A673 (cell line): ENCODE results near the gene BCL2L12. TPM values are rescaled to one million over a fixed set of nuclear protein-coding genes. Genes with fewer than 3 reads are reported as not detected.

Experiments
- BruUV-seq: library from RNA; stranded (reverse); fragments of 400-500 nt; replicated peaks from 2 replicates; lab custom pipeline; 2021; lab: Mats Ljungman, UMichigan
- CTCF ChIA-PET: fragments of 300-600 bp; sonication (Branson Sonifier 250); formaldehyde crosslinking; loops from one replicate; lab custom pipeline; 2022; ENCODE audit warnings: antibody characterized with exemption; lab: Charles Lee
- POLR2A ChIA-PET: fragments of 300-600 bp; sonication (Branson Sonifier 250); formaldehyde crosslinking; loops from one replicate; lab custom pipeline; 2022; ENCODE audit warnings: antibody characterized with exemption; ENCODE audit not compliant: low non-redundant PET; lab: Charles Lee
- DNase-seq: peaks from one replicate; pipeline ENCODE4 v3.0.0-alpha.2; 2015; ENCODE audit warnings: low spot score
- H3K27ac ChIP-seq: fragments of 200-600 bp; sonication (generic); 2 replicates; pipeline ENCODE4 v1.5.1; 2016; ENCODE audit warnings: mixed run types, low read depth, mild to moderate bottlenecking, mixed read lengths, antibody characterized with exemption, low read length; ENCODE audit not compliant: poor library complexity, severe bottlenecking
- H3K27me3 ChIP-seq: fragments of 200-600 bp; sonication (generic); replicated peaks from 2 replicates; pipeline ENCODE4 v1.6.1; 2017; ENCODE audit warnings: mixed run types, low read depth, mild to moderate bottlenecking, mixed read lengths, antibody characterized with exemption, low read length; ENCODE audit not compliant: insufficient read depth, poor library complexity
- H3K36me3 ChIP-seq: fragments of 200-600 bp; sonication (generic); 2 replicates; pipeline ENCODE4 v1.6.1; 2016; ENCODE audit warnings: mixed run types, mild to moderate bottlenecking, mixed read lengths, antibody characterized with exemption, low read length; ENCODE audit not compliant: insufficient read depth, poor library complexity, severe bottlenecking
- H3K4me1 ChIP-seq: fragments of 200-600 bp; sonication (generic); 2 replicates; pipeline ENCODE4 v1.6.1; 2017; ENCODE audit warnings: mixed run types, mild to moderate bottlenecking, mixed read lengths, antibody characterized with exemption, low read length; ENCODE audit not compliant: insufficient read depth, poor library complexity, severe bottlenecking
- H3K4me3 ChIP-seq: fragments of 200-600 bp; sonication (generic); 2 replicates; pipeline ENCODE4 v1.5.1; 2016; ENCODE audit warnings: low read depth, mixed run types, mild to moderate bottlenecking, mixed read lengths, low read length; ENCODE audit not compliant: poor library complexity, severe bottlenecking
- H3K9me3 ChIP-seq: fragments of 200-600 bp; sonication (generic); 2 replicates; pipeline ENCODE4 v1.6.1; 2016; ENCODE audit warnings: mixed run types, low read depth, mild to moderate bottlenecking, mixed read lengths, antibody characterized with exemption, low read length; ENCODE audit not compliant: poor library complexity, severe bottlenecking
- EZH2 ChIP-seq: fragments of 200-600 bp; sonication (generic); IDR thresholded peaks from 2 replicates; pipeline ENCODE4 v1.6.1; 2017; ENCODE audit warnings: borderline replicate concordance, low read depth, mild to moderate bottlenecking, mixed read lengths, antibody characterized with exemption, low read length; ENCODE audit not compliant: poor library complexity, severe bottlenecking
- intact Hi-C: fragments of 100-400 bp; cut with micrococcal nuclease; formaldehyde crosslinking; loops from one replicate; pipeline ENCODE4 v1.10.0; 2022; ENCODE audit not compliant: unreplicated experiment
- total RNA-seq: library from RNA; stranded (reverse); gene quantifications from 2 replicates; pipeline ENCODE4 v1.2.3, GENCODE V29; 2021
- TF ChIP-seq, protein P1 (sequence below): fragments of 300-800, 200-600 bp; sonication (generic); conservative IDR thresholded peaks from 2 replicates; pipeline ENCODE4 v1.5.1; 2017; ENCODE audit warnings: low read depth, mild to moderate bottlenecking, antibody characterized with exemption, low read length, moderate library complexity, mixed read lengths

BCL2L12 gene
- total RNA-seq, 1 experiment from 2014 or later, result 99.1 TPM

DNA sequence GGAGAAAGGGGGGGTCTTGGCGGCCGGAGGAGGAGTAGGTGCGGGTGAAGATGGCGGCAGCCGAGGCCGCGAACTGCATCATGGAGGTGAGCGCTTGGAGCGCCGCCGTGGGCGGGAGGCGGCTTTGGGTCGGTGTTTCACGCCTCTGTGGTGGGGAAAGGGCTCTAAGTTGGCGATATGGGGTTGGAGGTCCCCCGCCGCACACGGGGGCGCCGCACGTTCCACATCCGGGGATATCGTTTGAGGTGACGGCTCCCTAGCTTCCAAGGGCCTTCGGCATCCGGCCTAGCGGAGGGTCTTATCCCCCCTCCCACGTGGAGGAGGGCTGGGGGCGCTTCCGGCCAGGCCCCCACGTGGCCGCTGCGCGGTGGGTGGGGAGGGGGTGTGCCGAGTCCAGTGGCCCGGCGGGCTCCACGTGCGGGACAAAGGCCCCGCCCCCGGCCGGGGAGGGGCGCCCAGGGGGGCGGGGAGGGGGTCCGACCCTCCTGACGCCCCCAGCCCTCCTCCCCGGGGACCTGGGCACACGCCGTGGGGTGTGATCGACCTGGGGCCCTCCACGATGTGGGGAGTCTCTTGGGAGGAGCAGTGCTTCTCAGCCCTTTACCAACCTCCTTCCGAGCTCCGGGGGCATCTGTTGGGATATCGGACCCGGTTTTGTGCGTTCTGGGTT, 11.6 kb downstream of the BCL2L12 start, which contains the start of gene PRMT1:
Gene PRMT1, plus strand, starts transcription at position 41 of the 670 bp plus-strand sequence. Its CDS starts 10 bp downstream, at position 51.
- TF ChIP-seq, protein P1, sequence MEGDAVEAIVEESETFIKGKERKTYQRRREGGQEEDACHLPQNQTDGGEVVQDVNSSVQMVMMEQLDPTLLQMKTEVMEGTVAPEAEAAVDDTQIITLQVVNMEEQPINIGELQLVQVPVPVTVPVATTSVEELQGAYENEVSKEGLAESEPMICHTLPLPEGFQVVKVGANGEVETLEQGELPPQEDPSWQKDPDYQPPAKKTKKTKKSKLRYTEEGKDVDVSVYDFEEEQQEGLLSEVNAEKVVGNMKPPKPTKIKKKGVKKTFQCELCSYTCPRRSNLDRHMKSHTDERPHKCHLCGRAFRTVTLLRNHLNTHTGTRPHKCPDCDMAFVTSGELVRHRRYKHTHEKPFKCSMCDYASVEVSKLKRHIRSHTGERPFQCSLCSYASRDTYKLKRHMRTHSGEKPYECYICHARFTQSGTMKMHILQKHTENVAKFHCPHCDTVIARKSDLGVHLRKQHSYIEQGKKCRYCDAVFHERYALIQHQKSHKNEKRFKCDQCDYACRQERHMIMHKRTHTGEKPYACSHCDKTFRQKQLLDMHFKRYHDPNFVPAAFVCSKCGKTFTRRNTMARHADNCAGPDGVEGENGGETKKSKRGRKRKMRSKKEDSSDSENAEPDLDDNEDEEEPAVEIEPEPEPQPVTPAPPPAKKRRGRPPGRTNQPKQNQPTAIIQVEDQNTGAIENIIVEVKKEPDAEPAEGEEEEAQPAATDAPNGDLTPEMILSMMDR, result no peak
- TF ChIP-seq EZH2, result no peak
- Histone ChIP-seq H3K27ac (peak within 1 kb of the TSS; percentile 98), H3K4me1 (peaks cover 32% of the 10 kb centered on the region), H3K9me3 (no peaks in the 10 kb centered on the region), H3K27me3 (no peaks in the 10 kb centered on the region), H3K36me3 (peaks cover 15% of the 10 kb centered on the region), H3K4me3 (peak within 1 kb of the TSS; percentile 81)
- peak; percentile 68 for DNase-seq
- CTCF ChIA-PET, result interaction anchor here (0.7 to 1.1 kb wide), 2 partner anchors 13 to 172 kb away, joined by 3 to 4 read pairs; no protein-coding TSS in a partner anchor
- POLR2A ChIA-PET, result interaction anchor here (0.8 to 1.0 kb wide), 2 partner anchors 36 to 193 kb away, joined by 4 to 5 read pairs; partner anchors contain the start of gene SCAF1
- intact Hi-C loops, result loop anchor here (5.0 kb wide), 2 partner anchors 85 to 105 kb away; partner anchors contain the start of gene PRR12
- BruUV-seq, result no TSS peak

DNA sequence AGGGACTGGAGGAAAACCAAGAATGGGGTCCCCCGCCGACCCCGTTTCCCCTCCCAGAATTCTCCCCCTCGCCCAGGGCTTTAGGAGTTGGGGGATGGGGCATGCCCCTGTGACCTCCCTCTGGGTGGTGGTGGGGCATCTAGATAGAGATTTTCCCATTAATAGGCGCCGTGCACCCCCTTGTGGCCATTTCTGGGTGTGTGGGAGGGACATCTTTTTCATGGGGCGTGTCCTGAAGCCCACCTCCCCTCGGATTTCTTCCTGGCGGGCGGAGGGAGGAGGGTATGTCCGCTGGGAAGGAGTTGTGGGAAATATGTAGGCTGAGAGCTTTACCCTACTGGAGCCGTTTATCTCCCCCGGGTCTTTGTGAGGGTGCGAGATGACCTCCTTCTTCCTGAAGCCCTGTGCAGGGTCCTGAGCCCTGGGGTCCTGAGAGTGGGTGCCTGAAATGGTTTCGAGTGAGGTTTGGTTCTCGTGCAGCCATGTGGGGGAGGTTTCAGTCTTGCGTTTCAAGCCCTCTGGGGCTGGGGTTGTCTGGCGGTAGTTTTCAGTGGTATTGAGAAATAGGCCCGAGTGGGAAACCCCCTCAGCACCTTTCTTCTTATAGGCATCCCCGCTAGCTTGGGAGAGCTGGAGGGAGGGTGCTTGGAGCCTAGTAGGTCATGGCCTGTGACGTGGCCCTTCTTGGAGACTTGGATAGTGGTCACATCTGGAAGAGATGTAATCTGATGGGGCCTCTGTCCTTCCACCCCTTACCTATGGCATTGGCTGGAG, 12.4 kb downstream of the BCL2L12 start:
- TF ChIP-seq, protein P1, result peak; percentile 77
- no peak for TF ChIP-seq EZH2
- Histone ChIP-seq H3K4me3 (peak overlapping the region; percentile 81), H3K36me3 (peaks cover 22% of the 10 kb centered on the region), H3K27me3 (no peaks in the 10 kb centered on the region), H3K27ac (peak overlapping the region; percentile 98), H3K9me3 (no peaks in the 10 kb centered on the region), H3K4me1 (peaks cover 29% of the 10 kb centered on the region)
- intact Hi-C loops, result loop anchor here (5.0 kb wide), 2 partner anchors 86 to 106 kb away; partner anchors contain the start of gene PRR12
- BruUV-seq, result TSS peak; percentile 60
- ChIA-PET CTCF (interaction anchor here (0.5 kb wide), 1 partner anchor 288 kb away, joined by 3 read pairs; no protein-coding TSS in a partner anchor), POLR2A (no interaction called here)
- DNase-seq, result peak; percentile 89

DNA sequence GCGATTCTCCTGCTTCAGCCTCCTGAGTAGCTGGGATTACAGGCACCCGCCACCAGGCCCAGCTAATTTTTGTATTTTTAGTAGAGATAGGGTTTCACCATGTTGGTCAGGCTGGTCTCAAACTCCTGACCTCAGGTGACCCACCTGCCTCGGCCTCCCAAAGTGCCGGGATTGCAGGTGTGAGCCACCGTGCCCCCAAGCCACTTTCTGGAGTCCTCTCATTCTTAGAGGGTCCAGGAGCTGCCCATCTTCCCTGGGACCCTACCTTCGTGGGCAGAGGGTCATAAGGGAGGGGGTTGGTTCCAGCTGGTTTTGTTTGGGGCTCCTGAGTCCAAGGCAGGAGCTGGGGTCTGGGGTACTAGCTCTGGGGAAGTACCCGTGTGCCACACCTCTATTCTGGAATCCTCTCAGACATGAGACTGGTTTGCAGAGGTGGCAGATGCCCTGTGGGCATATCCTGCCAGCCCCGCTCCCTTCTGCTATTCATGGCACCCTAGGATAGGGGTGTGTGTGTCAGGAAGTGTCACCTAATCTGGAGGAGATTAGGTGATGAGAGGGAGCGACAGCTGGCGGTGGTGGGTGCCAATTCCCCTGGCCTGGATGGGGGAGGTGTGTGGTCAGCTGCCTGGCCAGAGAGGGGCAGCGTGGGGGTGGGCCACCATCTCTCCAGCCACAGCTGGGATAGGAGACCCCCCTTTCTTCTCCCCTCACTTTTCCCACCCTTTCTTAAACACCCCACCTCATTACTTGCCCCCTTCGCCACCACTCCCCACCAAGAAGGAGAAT, 13.4 kb downstream of the BCL2L12 start:
- intact Hi-C loops, result loop anchor here (5.0 kb wide), 2 partner anchors 87 to 107 kb away; partner anchors contain the start of gene PRR12
- BruUV-seq, result no TSS peak
- POLR2A ChIA-PET, result no interaction called here

More for the DNA sequence above, 13.4 kb downstream of the BCL2L12 start:
- peaks cover 30% of the 10 kb centered on the region for H3K36me3 ChIP-seq
- H3K4me3 ChIP-seq, result peak overlapping the region; percentile 81
- CTCF ChIA-PET, result interaction anchor here (0.5 to 1.2 kb wide), 4 partner anchors 11 to 411 kb away, joined by 3 to 5 read pairs (median 5); partner anchors contain the start of gene ADM5
- H3K4me1 ChIP-seq, result peaks cover 29% of the 10 kb centered on the region
- TF ChIP-seq EZH2, result no peak
- TF ChIP-seq, protein P1, result no peak
- no peak for DNase-seq
- no peaks in the 10 kb centered on the region for H3K9me3 ChIP-seq
- H3K27me3 ChIP-seq, result no peaks in the 10 kb centered on the region
- peak overlapping the region; percentile 57 for H3K27ac ChIP-seq
